KOPT-K1 (cell line): ENCODE results near the gene MOB3C.

Experiments used
- H3K27ac ChIP-seq: fragments of 200-600 bp; sonication (generic); 2 replicates; pipeline ENCODE4 v1.5.1; 2016; ENCODE audit warnings: antibody characterized with exemption, mild to moderate bottlenecking, low read depth, low read length; ENCODE audit not compliant: poor library complexity, severe bottlenecking
- H3K36me3 ChIP-seq: fragments of 200-600 bp; sonication (generic); 2 replicates; pipeline ENCODE4 v1.5.1; 2017; ENCODE audit warnings: antibody characterized with exemption, mild to moderate bottlenecking, low read length, moderate library complexity; ENCODE audit not compliant: insufficient read depth
- H3K9me3 ChIP-seq: fragments of 200-600 bp; sonication (generic); 2 replicates; pipeline ENCODE4 v1.5.1; 2017; ENCODE audit warnings: antibody characterized with exemption, low read length, mild to moderate bottlenecking; ENCODE audit not compliant: insufficient read depth, poor library complexity, severe bottlenecking

MOB3C gene

DNA sequence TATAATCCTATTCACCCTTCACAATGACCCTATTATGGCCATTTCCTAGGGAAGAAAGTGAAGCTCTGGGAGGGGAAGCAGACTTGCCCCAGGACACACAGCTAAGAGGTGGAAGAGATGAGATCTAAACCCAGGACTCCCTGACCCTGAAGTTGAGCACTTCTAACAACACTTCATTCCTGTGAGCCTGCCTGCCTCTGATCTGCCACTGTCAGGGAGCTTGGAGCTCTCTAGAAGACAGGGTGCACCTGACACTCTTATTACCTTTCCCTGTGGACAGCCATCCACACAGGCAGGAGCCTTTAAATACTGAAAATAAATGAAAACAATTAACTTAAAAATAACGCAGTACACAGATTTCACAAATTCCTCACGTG, 13.1 kb downstream of the MOB3C start:
- Histone ChIP-seq H3K27ac (peak overlapping the region; percentile 58), H3K9me3 (no peaks in the 10 kb centered on the region), H3K36me3 (no peaks in the 10 kb centered on the region)

DNA sequence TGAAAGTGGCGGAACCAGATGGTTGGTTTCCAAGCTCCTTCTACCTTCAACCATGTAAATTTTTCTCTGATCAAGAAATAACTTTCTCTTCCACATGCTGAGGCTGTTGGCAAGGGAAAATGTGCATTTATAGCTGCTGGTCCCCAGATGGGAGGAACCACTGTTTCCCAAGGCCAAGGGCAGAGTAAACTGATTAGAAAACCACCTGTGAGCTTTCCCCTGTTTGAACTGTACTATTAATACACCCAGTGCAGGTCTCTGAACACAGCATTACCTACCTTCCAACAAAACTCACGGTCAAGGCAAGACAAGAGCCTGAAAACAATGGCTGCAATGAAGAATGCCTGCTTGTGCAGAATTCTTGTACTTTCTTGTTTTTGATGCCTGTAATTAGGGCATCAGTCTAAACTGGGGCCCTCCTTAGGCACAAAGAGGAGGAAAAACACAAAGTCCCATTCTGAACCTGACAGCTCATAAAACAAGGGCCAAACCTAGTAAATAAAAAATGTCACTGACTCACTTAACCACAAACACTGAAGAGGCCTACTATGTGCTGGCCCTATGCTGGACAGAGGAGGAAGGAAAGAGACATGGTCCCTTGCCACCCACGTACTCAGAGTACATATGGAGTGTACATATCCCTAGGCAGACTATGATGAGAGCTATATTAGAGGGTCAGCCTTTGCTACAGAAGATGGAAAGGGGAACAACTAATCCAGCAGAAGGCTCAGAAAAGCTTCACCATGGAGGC, 15.2 kb downstream of the MOB3C start:
- Histone ChIP-seq H3K27ac (no peak overlapping the region), H3K9me3 (no peaks in the 10 kb centered on the region), H3K36me3 (no peaks in the 10 kb centered on the region)

DNA sequence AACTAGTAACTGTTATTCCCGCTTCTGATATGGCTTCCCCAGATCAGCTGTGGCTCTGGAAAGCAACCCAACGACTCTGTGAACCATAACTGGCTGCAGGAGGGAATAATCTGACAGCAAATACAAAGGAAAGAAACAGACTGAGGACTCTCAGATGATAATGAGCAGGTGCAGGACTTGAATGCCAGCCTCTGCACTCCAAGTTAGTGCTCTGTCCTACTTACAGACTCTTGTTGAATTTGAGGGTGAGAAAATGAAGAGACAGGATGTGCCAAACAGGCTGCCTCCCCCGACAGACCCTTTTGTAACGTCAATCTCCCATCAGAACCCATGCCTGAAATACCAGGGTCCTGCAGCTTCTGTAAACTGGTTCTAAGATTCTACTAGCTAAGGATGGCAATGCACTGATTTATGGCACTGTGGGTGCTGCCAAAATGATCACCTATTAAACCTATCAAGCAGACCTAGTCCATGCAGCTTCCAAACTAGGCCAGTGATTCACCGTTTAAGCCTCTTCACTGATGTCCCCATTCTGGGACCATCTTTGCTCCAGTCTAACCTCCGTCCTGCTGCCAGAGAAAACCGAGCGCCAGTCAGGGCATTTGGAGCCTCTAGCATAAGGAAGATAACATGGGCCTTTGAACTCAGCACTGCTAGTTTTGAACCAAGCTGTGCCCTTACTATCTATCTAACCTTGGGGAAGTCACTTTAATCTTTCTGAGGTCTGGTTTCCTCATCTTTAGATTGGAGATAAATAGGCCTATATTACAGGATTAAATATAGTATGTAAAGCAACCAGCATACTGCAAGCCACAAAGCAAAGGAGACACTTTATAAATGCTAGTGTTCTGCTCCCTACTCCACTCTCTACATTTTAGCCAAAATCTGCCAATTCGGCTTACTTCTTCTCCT, 17.3 kb downstream of the MOB3C start:
- H3K27ac ChIP-seq = no peak overlapping the region
- H3K36me3 ChIP-seq = no peaks in the 10 kb centered on the region
- no peaks in the 10 kb centered on the region for H3K9me3 ChIP-seq

DNA sequence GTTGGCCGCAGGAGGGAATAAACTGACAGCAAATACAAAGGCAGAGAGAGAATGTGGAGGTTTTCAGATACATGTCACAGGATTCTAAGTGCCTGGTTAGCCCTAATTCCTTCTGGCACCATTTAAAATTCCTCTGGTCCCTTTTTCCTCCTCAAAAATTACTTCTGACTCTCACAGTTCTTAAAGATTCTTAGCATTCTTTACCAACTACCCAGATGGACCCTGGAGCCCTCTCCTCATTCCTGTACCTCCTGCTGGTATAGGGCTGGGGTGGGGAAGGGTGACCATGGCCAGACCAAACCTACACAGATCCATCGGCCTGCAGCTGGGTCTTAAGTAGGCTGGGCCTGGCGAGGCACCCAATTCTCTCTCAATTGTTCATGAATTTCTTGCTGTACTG, 19.8 kb downstream of the MOB3C start:
- Histone ChIP-seq H3K27ac (no peak overlapping the region), H3K9me3 (no peaks in the 10 kb centered on the region), H3K36me3 (peaks cover 20% of the 10 kb centered on the region)

DNA sequence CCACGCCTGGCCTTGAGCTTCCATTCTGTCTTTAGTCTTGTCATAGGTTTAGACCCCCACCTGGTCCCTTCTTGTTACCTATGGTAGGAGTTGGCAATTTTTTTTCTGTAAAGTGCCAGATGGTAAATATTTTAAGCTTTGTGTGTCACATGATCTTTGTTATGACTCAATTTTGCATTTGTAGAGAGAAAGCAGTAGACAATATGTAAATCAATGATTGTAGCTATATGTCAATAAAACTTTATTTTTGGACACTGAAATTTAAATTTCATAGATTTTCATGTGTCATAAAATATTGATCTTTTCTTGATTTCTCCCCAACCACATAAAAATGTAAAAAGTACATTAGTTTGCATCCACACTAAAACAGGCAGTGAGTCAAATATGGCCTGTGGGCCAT, 20.6 kb downstream of the MOB3C start:
- Histone ChIP-seq H3K36me3 (peaks cover 28% of the 10 kb centered on the region), H3K27ac (no peak overlapping the region), H3K9me3 (no peaks in the 10 kb centered on the region)

DNA sequence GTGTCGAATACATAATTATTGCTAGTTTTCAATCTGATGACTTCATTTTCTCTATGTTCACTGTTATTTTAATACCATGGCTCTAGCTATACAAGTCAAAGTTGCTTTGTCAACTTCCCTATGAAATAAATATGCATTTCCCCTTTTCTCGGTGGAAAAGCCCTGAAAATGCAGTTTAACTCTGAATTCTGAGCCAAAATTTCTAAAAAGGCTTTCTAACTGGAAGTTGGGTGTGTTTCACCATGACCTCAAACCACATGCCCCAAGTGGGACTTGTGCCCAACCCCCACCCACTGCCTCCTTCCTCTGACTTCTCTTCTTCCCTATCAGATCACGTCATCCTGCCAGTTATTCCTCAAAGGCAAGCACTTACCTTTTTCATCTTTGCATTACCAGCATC, 21.5 kb downstream of the MOB3C start:
- H3K9me3 ChIP-seq = no peaks in the 10 kb centered on the region
- H3K27ac ChIP-seq = no peak overlapping the region
- peaks cover 35% of the 10 kb centered on the region for H3K36me3 ChIP-seq

DNA sequence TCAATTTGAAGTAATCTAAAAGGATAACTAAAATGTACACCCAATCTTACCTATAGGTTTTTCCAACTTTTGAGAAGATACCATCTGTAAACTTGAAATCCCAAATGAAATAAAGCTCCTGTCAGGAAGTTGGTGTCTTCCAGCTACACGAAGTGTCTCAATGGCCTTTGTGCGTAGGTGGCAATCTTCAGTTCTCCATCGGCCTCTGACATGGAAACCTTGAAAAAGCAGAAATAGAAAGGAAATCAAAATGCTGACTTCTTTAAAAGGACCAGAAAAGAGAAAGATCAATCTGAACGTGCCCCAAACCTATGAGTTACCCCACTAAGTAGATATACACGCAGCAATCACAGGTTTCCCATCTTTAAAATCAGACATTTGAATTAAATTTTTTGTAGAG, 22.5 kb downstream of the MOB3C start:
- Histone ChIP-seq H3K36me3 (peaks cover 35% of the 10 kb centered on the region), H3K27ac (no peak overlapping the region), H3K9me3 (no peaks in the 10 kb centered on the region)

DNA sequence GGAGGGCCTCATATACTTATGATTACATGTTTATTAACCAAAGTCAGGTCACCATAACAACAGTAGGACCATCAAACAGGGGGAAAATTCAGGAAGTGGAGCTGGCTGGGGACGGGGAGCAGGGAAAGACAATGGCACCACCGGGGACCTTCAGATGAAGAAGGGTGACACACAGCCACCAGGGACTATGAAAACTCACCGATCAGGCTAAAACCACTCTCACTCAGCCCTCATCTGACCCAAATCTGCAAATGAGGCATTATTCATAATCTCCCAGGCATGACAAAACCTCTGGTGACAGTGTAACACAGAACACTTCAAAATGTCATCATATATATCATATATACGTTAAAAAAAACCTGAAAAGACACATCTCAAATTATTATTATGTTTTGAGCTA, 23.8 kb downstream of the MOB3C start:
- Histone ChIP-seq H3K36me3 (peaks cover 35% of the 10 kb centered on the region), H3K27ac (no peak overlapping the region), H3K9me3 (no peaks in the 10 kb centered on the region)

DNA sequence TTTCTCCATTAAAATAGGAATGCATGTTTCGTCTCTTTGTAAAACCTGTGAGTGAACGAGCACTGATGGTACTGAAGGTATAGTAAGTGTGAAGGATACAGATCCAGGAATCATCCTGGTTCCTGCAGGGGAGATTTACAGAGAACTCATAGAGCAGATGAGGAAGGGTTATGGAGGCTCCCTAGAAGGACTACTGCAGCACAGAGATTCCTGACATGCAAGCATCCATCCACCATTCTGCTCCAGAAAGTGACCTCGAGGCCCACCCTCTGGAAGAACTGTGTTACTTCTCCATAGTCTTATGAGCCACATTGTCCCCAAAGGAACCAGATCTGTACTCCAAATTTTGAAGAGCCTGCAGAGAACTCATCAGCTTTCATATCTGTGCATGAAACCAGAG, 27.1 kb downstream of the MOB3C start:
- peaks cover 44% of the 10 kb centered on the region for H3K36me3 ChIP-seq
- no peak overlapping the region for H3K27ac ChIP-seq
- H3K9me3 ChIP-seq = no peaks in the 10 kb centered on the region

DNA sequence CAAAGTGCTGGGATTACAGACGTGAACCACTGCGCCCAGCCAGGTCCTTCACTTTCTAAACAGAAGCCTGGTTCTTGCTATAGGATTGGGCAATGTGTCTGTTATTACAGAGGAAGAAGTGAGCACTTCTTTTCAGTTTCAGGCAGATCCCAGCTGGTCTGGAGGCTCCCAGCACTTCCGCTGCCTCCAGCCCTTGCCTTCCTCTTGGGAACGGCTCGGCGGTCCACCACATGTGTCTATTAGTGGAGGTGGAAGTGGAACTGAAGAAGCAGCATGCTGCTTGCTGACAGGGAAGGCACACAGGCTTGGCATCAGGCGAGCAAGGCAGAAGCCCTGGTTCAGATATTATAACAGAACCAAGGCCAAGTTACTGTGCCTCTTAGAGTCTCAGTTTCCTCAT, 29.5 kb downstream of the MOB3C start:
- Histone ChIP-seq H3K27ac (no peak overlapping the region), H3K9me3 (no peaks in the 10 kb centered on the region), H3K36me3 (peaks cover 37% of the 10 kb centered on the region)

DNA sequence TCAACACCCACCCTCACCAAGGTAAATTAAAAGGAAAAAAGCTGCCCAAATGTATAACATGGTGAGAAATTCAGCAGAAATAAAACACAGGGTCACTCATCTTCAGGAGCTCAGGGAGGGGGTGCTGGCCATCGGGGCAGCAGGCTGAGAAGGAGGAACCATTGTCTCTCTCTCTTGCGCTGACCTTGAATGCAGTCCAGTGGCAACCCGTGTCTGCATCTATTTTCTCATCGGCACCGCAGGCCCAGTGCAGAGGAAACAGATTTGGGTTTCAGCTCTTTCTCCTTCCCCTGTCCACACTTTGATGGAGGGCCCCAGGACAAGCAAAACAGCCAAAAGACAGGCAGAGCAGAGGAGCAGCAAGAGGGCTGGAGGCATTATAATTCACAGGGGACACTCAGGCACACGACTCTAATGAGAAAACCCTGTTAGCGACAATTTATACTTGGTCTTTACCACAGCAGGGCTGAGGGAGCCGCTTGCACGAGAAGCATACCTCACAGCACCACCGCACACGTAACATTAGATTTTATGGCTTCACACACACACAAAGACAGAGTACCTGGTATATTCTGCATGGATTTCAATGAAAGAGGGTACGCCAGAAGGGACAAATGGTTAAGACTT, 31.2 kb downstream of the MOB3C start:
- H3K27ac ChIP-seq = no peak overlapping the region
- H3K36me3 ChIP-seq = peaks cover 26% of the 10 kb centered on the region
- no peaks in the 10 kb centered on the region for H3K9me3 ChIP-seq

DNA sequence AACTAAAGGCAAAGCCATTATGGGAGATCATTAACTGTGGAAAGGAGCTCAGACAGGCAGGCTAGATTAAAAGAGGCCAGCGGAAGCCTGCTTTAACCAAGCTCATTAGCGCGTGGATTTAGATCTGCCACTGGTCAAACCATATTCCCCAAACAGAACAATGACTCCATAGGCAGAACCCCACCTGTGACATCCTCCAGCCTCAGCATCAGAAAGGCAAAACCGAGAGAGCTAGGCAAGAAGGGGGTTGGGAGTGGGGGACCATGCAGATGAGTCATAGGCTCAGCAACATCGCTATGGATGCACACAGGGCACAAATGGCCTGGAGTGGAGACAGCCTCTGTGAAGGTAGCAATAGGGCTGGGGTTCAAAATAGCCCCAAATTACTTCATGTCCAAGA, 33.1 kb downstream of the MOB3C start:
- Histone ChIP-seq H3K27ac (no peak overlapping the region), H3K9me3 (no peaks in the 10 kb centered on the region), H3K36me3 (peaks cover 41% of the 10 kb centered on the region)

DNA sequence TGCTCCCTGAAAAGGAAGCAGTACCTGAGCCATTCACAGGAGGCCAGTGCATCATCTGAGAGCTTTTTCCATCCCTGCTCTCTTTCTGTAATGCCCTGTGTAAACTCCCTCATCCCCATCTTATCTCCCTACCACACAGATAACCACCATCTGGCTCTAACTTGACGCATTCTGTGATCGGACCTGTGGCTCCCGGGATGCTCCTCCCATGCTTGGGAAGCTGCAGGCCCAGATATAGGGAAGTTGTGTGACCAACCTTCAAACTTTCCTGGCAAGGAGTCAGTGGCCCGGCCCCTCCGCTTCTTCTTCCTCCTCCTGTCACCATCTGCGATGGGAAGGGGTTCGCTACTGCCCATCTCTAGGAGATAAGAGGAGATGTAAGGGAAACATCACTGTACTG, 33.6 kb downstream of the MOB3C start:
- H3K27ac ChIP-seq = no peak overlapping the region
- H3K36me3 ChIP-seq = peaks cover 41% of the 10 kb centered on the region
- no peaks in the 10 kb centered on the region for H3K9me3 ChIP-seq

DNA sequence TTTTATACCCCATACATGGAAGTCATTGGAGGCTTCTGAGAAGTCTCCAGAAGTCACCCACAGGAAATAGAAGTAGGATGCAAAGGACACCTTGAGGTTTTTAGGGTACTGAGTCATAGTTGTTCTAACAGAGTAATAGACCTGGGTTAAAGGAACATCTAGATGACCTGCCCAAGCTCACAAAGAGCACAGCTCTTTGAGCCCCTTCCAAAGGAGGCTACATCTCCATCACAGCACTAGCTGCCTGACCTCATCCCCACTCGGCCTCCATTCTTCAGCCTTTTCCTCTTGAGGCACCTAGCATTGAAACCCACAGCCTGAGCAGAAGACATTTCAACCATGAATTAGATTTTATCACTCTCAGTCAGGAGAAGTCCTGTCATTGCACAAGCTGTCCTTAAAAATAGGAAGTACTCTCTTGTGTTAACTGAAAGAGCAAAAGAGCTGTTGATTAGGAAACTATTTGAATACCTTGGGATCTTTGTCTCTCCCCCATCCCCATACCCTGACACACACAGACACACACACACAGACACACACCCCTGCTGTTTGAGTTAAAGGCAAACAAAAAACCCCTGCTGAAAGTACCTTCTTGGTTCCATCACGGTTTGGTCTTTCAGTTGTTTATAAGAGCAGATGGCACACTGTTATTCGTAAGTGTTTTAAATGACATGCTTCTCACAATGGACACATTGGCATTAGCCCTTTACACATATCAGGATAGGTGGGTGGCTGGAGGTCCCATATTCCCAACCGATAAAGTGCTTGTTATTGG, 34.7 kb downstream of the MOB3C start:
- no peak overlapping the region for H3K27ac ChIP-seq
- H3K36me3 ChIP-seq = peaks cover 41% of the 10 kb centered on the region
- no peaks in the 10 kb centered on the region for H3K9me3 ChIP-seq
